ENCODE results near the gene FYCO1.

Gene FYCO1

GRCh38 chr3:45984331-45985312 is 11.0 kb downstream of the FYCO1 start:
- no peak for DNase-seq (ENCODE audit: low read depth)

GRCh38 chr3:45983770-45984169 is 11.9 kb downstream of the FYCO1 start:
- no peak for DNase-seq (ENCODE audit: low read depth)

GRCh38 chr3:45981346-45982074 is 14.1 kb downstream of the FYCO1 start:
- DNase-seq (ENCODE audit: low read depth), result no peak

GRCh38 chr3:45980819-45981218 is 14.8 kb downstream of the FYCO1 start:
- no peak for DNase-seq (ENCODE audit: low read depth)

GRCh38 chr3:45980229-45980813 is 15.3 kb downstream of the FYCO1 start:
- DNase-seq (ENCODE audit: low read depth), result no peak

- DNase-seq (ENCODE audit: low read depth), result no peak
Observed at GRCh38 chr3:45979378-45979777, 16.2 kb downstream of the FYCO1 start.

GRCh38 chr3:45978006-45978761 is 17.4 kb downstream of the FYCO1 start:
- DNase-seq (ENCODE audit: low read depth), result no peak

GRCh38 chr3:45976191-45977091 is 19.2 kb downstream of the FYCO1 start:
- DNase-seq (ENCODE audit: low read depth), result no peak

GRCh38 chr3:45975686-45976085 is 19.9 kb downstream of the FYCO1 start:
- DNase-seq (ENCODE audit: low read depth), result no peak

- no peak for DNase-seq (ENCODE audit: low read depth)
Observed at GRCh38 chr3:45974686-45975085, 20.9 kb downstream of the FYCO1 start.

GRCh38 chr3:45972534-45973402 is 22.9 kb downstream of the FYCO1 start:
- no peak for DNase-seq (ENCODE audit: low read depth)

GRCh38 chr3:45969953-45970352 is 25.7 kb downstream of the FYCO1 start:
- DNase-seq (ENCODE audit: low read depth), result no peak

- DNase-seq (ENCODE audit: low read depth), result no peak
Observed at GRCh38 chr3:45969116-45969515, 26.5 kb downstream of the FYCO1 start.

- DNase-seq (ENCODE audit: low read depth), result no peak
Observed at GRCh38 chr3:45968706-45969105, 26.9 kb downstream of the FYCO1 start.

- no peak for DNase-seq (ENCODE audit: low read depth)
Observed at GRCh38 chr3:45968149-45968548, 27.5 kb downstream of the FYCO1 start.

GRCh38 chr3:45967724-45968123 is 27.9 kb downstream of the FYCO1 start:
- no peak for DNase-seq (ENCODE audit: low read depth)

- DNase-seq (ENCODE audit: low read depth), result no peak
Observed at GRCh38 chr3:45966950-45967640, 28.5 kb downstream of the FYCO1 start.

- no peak for DNase-seq (ENCODE audit: low read depth)
Observed at GRCh38 chr3:45966371-45966791, 29.2 kb downstream of the FYCO1 start.

- DNase-seq (ENCODE audit: low read depth), result no peak
Observed at GRCh38 chr3:45965653-45966052, 30.0 kb downstream of the FYCO1 start.

Measured in stimulated activated CD8-positive, alpha-beta memory T cell treated with anti-CD3 and anti-CD28 coated beads, Interleukin-12 subunit alpha, Interleukin-12 subunit beta, amount 100 ng/mL, for 4 hours (primary cell).